HG02588 (cell line): Measurements from ENCODE around the gene DUSP12.
"Not testable (repeated sequence)": the region's sequence is repeated elsewhere in the genome, so short reads cannot be mapped to it uniquely, and the experiment has no call there.

ENCODE experiments used
- ATAC-seq: cut with Tn5 transposase; IDR thresholded peaks from one replicate; pipeline ENCODE4 v1.9.1; 2021; ENCODE audit warnings: mild to moderate bottlenecking, moderate library complexity; ENCODE audit not compliant: unreplicated experiment

The DUSP12 gene

DNA sequence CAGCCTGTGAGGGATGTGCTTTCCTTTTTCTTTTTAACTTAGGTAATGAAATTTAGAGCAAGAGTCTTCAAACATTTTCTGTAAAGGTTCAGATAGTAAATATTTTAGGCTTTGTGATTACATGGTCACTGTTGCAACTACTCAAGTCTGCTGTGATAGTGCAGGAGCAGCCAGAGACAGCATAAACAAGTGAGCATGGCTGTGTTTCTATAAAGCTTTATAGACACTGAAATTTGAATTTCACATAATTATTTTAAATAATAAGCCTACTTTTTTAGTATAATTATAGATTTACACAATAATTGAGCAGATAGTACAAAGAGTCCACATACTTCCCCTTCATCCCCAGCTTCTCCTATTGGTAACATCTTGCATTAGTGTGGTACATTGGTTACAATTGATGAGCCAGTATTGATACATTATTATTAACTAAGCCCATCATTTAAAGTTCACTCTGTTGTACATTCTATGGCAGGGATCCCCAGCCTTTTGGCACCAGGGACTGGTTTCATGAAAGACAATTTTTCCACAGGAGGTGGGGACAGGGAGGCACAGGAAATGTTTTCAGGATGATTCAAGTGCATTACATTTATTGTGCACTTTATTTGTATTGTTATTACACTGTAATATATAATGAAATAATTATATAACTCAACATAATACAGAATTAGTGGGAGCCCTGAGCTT is 19.5 kb downstream of the DUSP12 start:
- ATAC-seq, result no peak

GRCh38 chr1:161769673-161770045 is 20.1 kb downstream of the DUSP12 start:
- not testable (repeated sequence) for ATAC-seq

GRCh38 chr1:161770250-161770649 is 20.7 kb downstream of the DUSP12 start:
- ATAC-seq, result no peak

DNA sequence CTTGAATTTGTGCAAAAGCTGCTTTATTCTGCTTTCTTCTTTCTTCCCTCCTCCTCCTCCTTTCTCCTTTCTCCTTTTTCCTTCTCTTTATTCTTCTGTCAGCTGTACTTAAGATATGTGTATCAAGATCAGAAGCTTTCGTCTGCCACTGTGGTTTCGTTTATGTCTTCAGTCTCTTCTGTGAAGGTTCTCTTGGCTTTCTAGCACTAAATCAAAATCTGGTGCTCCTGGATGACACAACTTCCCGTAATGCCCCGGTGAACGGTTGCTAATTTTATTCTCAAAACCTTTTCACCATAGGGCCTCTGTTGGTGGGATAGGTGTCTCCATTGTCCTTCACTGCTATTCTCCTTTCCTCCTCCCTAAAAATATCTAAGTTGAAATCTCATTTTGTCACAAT is 21.6 kb downstream of the DUSP12 start:
- ATAC-seq, result no peak

DNA sequence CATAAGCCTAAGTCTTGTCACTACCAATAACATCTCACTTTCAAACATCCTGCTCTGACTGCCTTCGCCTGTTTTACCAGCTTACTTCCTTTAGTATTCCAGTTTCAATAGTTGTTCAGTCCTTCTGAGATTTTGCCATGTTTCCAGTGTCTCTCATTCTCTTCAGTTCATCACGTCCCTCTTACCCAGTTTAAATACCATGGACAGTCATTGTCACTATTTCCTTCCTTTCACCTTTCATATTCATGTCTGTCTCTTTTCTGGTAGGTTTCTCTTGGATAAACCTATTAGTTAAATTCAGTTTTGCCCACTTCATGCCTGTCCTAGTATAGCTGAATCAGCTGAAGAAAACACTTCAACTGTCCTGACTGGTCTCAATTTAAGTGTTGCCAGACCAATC is 22.4 kb downstream of the DUSP12 start:
- ATAC-seq, result no peak

DNA sequence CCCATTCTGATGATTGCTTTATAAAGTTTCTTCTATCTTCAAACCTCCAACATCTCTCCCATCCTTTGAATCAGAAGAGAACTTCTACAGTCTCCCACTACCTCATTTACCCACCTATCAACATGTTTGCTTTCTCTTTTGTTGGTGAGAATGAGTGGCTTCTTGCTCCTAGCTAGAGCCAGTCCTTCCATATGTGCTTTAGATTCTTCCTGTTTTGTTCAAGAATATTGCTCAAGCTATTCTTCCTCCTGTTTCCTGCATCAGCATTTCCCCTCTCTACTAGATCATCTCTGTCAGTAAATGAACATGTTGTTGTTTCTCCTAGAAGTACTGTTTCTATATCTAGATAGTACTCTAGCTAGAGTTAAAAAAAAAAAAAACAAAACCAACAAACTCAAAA is 22.8 kb downstream of the DUSP12 start:
- no peak for ATAC-seq

GRCh38 chr1:161773791-161774190 is 24.2 kb downstream of the DUSP12 start:
- no peak for ATAC-seq

- no peak for ATAC-seq
Observed at GRCh38 chr1:161777261-161777660, 27.7 kb downstream of the DUSP12 start.

GRCh38 chr1:161778522-161778921 is 28.9 kb downstream of the DUSP12 start:
- ATAC-seq, result no peak

DNA sequence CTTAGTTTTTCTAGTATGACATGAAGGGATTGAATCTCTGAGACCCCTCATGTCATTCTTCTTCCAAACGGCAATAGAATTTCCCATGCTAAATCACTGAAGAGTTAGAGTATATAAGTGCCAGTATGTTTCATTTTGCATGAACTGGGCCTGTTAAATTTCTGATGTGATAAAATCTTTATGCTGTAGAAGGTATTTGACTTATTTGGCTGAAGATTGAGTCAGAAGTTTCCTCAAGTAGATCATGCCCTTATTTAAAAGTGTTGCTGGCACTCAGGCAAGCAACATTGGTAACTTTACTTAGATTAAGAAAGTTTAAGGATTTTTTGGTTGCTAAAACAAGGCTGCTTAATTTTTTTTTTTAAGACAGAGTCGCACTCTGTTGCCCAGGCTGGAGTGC is 29.8 kb downstream of the DUSP12 start:
- ATAC-seq, result no peak

DNA sequence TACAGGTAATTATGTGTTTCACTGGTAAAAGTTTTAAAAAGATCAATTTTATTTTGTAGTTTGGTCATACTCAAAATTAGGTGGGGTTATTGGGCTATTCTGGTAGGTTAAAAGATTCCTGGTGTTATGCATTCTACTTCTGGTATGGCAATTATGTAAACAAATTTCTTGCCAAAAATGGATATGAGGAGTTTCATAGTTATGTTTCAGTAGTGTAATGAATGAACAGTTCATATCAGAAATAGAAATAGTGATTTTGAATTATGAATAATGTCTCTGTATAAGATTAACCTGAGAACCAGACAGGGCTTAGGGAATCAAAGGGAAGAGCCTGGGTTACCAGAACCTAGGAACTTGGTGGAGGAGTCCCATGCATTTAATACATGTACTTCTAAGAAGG is 32.4 kb downstream of the DUSP12 start:
- peak; percentile 49 for ATAC-seq

DNA sequence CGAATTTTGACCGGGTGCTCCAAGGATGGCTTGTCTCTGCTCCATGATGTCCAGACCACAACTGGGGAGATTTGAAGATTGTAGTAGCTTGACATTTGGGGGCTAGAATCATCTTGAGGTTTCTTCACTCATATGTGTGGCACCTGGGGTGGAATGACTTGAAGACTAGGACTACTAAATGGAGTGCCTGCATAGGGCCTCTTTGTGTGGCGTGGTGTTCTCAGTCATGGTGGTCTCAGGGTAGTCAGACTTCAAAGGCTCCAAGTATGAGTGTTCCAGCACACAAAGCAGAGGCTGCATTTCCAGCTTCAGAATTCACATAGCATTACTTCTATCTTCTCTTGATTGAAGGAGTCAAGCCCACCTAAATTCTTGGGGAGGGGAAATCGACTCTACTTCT is 33.3 kb downstream of the DUSP12 start:
- ATAC-seq, result no peak

GRCh38 chr1:161784968-161785367 is 35.4 kb downstream of the DUSP12 start:
- ATAC-seq, result no peak

GRCh38 chr1:161787355-161787754 is 37.8 kb downstream of the DUSP12 start:
- ATAC-seq, result no peak

DNA sequence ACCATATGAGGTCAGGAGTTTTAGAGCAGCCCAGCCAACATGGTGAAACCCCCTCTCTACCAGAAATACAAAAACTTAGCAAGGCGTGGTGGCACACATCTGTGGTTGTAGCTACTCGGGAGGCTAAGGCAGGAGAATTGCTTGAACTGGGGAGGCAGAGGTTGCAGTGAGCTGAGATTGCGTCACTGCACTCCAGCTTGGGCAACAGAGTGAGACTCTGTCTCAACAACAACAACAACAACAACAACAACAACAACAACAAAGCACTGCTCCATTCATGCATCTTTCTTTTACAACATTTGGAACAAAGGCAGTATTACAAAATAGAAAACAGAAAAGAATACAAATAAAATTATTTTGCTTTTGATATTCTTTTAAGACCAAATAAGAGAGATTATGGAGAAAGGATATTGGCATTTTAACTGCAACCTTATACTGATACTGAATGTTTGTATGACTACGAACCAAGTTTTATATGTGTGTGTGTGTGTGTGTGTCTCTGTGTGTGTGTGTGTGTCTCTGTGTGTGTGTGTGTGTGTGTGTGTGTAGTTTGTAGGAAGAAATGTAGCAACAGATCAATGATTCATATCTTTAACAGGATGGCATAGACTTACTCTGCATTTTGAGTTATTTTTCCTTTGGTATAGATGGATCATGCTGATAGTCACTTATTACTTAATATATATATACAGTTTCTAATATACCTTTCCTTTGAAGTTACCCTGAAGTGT is 41.2 kb downstream of the DUSP12 start:
- no peak for ATAC-seq

- no peak for ATAC-seq
Observed at GRCh38 chr1:161791904-161792655, 42.5 kb downstream of the DUSP12 start.

GRCh38 chr1:161792740-161793139 is 43.2 kb downstream of the DUSP12 start:
- ATAC-seq, result peak; percentile 49

GRCh38 chr1:161799792-161800191 is 50.2 kb downstream of the DUSP12 start:
- no peak for ATAC-seq

DNA sequence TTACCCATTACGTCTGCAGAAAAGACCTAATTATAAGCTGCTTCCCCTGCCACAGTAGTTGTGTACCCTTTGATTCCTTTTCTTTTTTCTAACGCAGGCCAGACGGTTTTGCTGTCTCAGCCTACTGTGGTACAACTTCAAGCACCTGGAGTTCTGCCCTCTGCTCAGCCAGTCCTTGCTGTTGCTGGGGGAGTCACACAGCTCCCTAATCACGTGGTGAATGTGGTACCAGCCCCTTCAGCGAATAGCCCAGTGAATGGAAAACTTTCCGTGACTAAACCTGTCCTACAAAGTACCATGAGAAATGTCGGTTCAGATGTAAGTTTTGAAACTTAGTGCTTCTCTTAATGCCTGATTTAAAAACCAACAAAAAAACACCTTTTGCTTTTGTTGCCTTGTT is 52.4 kb downstream of the DUSP12 start:
- ATAC-seq, result no peak

DNA sequence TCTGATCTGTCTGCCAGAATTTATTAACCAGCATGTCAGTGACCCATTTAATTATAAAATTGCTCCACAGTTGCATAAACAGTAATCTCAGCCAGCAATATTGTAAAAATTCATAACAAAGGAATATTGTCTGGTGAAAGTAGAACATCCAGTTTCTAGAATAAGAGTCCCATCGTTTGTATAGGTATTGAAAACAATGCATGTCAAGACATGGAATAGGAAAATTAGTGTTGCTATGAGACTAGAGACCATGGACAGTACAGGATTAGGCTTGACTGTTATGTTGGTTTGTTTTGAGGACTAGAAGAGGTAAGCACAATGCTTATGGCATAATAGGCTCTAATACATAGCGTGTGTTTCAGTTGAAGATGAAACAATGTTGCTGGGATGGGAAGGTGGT is 53.6 kb downstream of the DUSP12 start:
- no peak for ATAC-seq

GRCh38 chr1:161805399-161806197 is 56.0 kb downstream of the DUSP12 start:
- no peak for ATAC-seq
